Gastroesophageal sphincter (tissue), 4 donors: ENCODE measurements around the gene GTPBP10. TPM values are rescaled to one million over a fixed set of nuclear protein-coding genes. Genes with fewer than 3 reads are reported as not detected.
A peak's percentile ranks its signal among the peaks of the same experiment; 100 is the strongest.

Experiments used
- ATAC-seq: fragments of 150-250 bp; one replicate; pipeline ENCODE4 v1.9.1; 2016; ENCODE audit warnings: mild to moderate bottlenecking, moderate library complexity
- H3K27ac ChIP-seq, 4 donors: fragments of 200-600 bp; sonication (generic) in 3 of 4; 1 replicate in 3 of 4; 2 replicates in 1 of 4; pipeline ENCODE4 v1.5.1; 2016 to 2019
- H3K27me3 ChIP-seq: fragments of 200-600 bp; sonication (generic); one replicate; pipeline ENCODE4 v1.5.1; 2019
- H3K36me3 ChIP-seq, 2 donors: fragments of 200-600 bp; sonication (generic); one replicate each; pipeline ENCODE4 v1.5.1; 2019; ENCODE audit warnings: control low read depth in 1 of 2
- H3K4me1 ChIP-seq, 3 donors: fragments of 200-600 bp; sonication (generic); 1 replicate in 2 of 3; 2 replicates in 1 of 3; pipeline ENCODE4 v1.5.1; 2016 to 2019; ENCODE audit warnings: control low read depth in 2 of 3
- H3K4me3 ChIP-seq, 2 donors: fragments of 200-600 bp; sonication (generic); one replicate each; pipeline ENCODE4 v1.5.1; 2019; ENCODE audit warnings: mild to moderate bottlenecking in 1 of 2, moderate library complexity in 1 of 2
- H3K9me3 ChIP-seq, 3 donors: fragments of 200-600 bp; sonication (generic); one replicate each; pipeline ENCODE4 v1.5.1; 2017 to 2019; ENCODE audit warnings: control low read depth in 2 of 3
- CTCF ChIP-seq, 4 experiments: fragments of 200-600 bp in 2 of 4; fragments of 450-650 bp in 2 of 4; sonication (generic) in 1 of 4; IDR thresholded peaks; one replicate each; pipeline ENCODE4 v1.5.1; 2017 to 2019; ENCODE audit warnings: antibody characterized with exemption in 4 of 4, mild to moderate bottlenecking in 2 of 4, moderate library complexity in 2 of 4
- EP300 ChIP-seq: sonication (generic); formaldehyde crosslinking; IDR thresholded peaks from one replicate; pipeline ENCODE4 v1.6.1; 2017; ENCODE audit warnings: antibody characterized with exemption, mild to moderate bottlenecking
- POLR2A ChIP-seq, 2 donors: fragments of 450-650 bp; IDR thresholded peaks; one replicate each; pipeline ENCODE4 v1.6.1; 2017; ENCODE audit warnings: antibody characterized with exemption in 2 of 2, mild to moderate bottlenecking in 2 of 2, moderate library complexity in 1 of 2
- POLR2AphosphoS5 ChIP-seq: sonication (generic); formaldehyde crosslinking; IDR thresholded peaks from one replicate; pipeline ENCODE4 v1.6.1; 2017; ENCODE audit warnings: antibody characterized with exemption
- WGBS, 2 donors: methylation state at CpG; one replicate each; pipeline ENCODE4 v1.1.5; 2018; ENCODE audit warnings: low coverage in 1 of 2; 5-methylcytosine and 5-hydroxymethylcytosine counted together
- total RNA-seq, 4 donors: library from RNA; depleted of rRNA; stranded (reverse); fragments of >200 nt; gene quantifications; one replicate each; pipeline ENCODE4 v1.1.0, GENCODE V29; 2016

GTPBP10 gene
- total RNA-seq, 4 donors from 2014 or later: 8.9 to 35.5 (median 13.1) TPM

DNA sequence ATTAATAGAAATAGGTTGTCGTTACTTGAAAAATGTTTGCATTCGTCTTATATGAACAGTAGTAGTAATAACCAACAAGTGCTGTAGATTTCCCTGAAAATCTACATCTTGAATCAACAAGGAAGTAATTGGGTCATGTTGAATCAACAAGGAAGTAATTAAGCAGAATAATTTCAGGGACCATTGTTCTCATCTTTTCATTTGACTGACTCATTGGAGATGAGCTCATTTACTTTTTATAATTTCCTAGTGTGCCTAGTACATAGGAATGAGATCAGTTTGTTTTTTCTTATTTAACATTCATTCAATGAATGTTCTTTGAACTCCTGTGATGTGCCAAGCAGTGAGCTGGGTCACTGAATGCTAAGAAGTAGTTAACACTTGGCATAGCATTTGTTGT, 65.0 kb downstream of the GTPBP10 start:
- Histone ChIP-seq H3K27ac (no peak overlapping the region), H3K27me3 (no peaks in the 10 kb centered on the region), H3K36me3 (peaks cover 0 to 76% of the 10 kb centered on the region in 2 donors), H3K4me3 (no peak overlapping the region), H3K9me3 (no peaks in the 10 kb centered on the region), H3K4me1 (peaks cover 0 to 20% (median 4%) of the 10 kb centered on the region in 3 donors)
- 80 to 90% methylated on average over 2 of the region's 2 CpGs for WGBS, 2 donors
- ATAC-seq: no peak
- TF ChIP-seq POLR2AphosphoS5: no peak

DNA sequence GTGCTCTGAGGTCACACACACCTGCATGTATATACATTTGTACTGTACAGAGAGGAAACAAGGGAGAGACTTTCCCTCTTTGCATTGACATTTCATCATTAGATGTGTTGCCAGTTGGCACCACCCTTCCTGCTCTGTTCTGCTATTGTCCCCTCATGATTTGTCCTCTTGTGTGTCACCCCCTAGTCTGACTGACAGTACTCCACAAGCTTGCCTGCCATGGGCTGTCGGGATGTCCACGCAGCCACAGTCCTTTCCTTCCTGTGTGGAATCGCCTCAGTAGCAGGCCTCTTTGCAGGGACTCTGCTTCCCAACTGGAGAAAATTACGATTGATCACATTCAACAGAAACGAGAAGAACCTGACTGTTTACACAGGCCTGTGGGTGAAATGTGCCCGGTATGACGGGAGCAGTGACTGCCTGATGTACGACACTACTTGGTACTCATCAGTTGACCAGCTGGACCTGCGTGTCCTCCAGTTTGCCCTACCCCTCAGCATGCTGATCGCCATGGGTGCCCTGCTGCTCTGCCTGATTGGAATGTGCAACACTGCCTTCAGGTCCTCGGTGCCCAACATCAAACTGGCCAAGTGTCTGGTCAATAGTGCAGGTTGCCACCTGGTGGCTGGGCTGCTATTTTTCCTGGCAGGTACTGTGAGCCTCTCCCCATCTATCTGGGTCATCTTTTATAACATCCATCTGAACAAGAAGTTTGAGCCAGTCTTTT, 66.1 kb downstream of the GTPBP10 start:
- peaks cover 0 to 65% of the 10 kb centered on the region in 2 donors for H3K36me3 ChIP-seq
- no peaks in the 10 kb centered on the region for H3K27me3 ChIP-seq
- 82 to 84% methylated on average over 6 to 11 of the region's 11 CpGs for whole genome bisulfite sequencing, 2 donors
- H3K4me1 ChIP-seq: peaks cover 0 to 17% (median 4%) of the 10 kb centered on the region in 3 donors
- no peak overlapping the region for H3K4me3 ChIP-seq
- TF ChIP-seq POLR2A (IDR thresholded peaks at IDR 0.05): no peak
- no peak for TF ChIP-seq POLR2AphosphoS5
- no peak for TF ChIP-seq EP300
- no peak for TF ChIP-seq CTCF (IDR thresholded peaks at IDR 0.05)
- H3K27ac ChIP-seq: no peak overlapping the region
- no peaks in the 10 kb centered on the region for H3K9me3 ChIP-seq
- peak; percentile 25 for ATAC-seq

GRCh38 chr7:90413185-90413528, 66.6 kb downstream of the GTPBP10 start:
- no peaks in the 10 kb centered on the region for H3K27me3 ChIP-seq
- H3K36me3 ChIP-seq: peaks cover 0 to 60% of the 10 kb centered on the region in 2 donors
- H3K4me3 ChIP-seq: no peak overlapping the region
- TF ChIP-seq EP300 (no peak), POLR2A (IDR thresholded peaks at IDR 0.05) (no peak), POLR2AphosphoS5 (no peak), CTCF (IDR thresholded peaks at IDR 0.05) (no peak)
- H3K4me1 ChIP-seq: peaks cover 0 to 17% (median 4%) of the 10 kb centered on the region in 3 donors
- WGBS, 2 donors: 100% methylated on average over 2 of the region's 2 CpGs
- H3K27ac ChIP-seq: no peak overlapping the region
- ATAC-seq: no peak
- no peaks in the 10 kb centered on the region for H3K9me3 ChIP-seq

- no peak for ATAC-seq
- 50 to 71% methylated on average over 3 to 5 of the region's 6 CpGs for WGBS, 2 donors
- Histone ChIP-seq H3K36me3 (no peaks in the 10 kb centered on the region), H3K4me1 (no peaks in the 10 kb centered on the region), H3K9me3 (no peaks in the 10 kb centered on the region), H3K27ac (no peak overlapping the region), H3K4me3 (no peak overlapping the region), H3K27me3 (no peaks in the 10 kb centered on the region)
- no peak for TF ChIP-seq POLR2A (IDR thresholded peaks at IDR 0.05)
- TF ChIP-seq POLR2AphosphoS5: no peak
- no peak for TF ChIP-seq CTCF (IDR thresholded peaks at IDR 0.05)
- TF ChIP-seq EP300: no peak
Observed at GRCh38 chr7:90421651-90422050, 75.1 kb downstream of the GTPBP10 start.

- H3K4me3 ChIP-seq: no peak overlapping the region
- TF ChIP-seq POLR2AphosphoS5: no peak
- no peak for TF ChIP-seq POLR2A (IDR thresholded peaks at IDR 0.05)
- TF ChIP-seq EP300: no peak
- TF ChIP-seq CTCF (IDR thresholded peaks at IDR 0.05): no peak
- no peaks in the 10 kb centered on the region for H3K27me3 ChIP-seq
- no peak overlapping the region for H3K27ac ChIP-seq
- H3K36me3 ChIP-seq: no peaks in the 10 kb centered on the region
- ATAC-seq: no peak
- WGBS, 2 donors: 82 to 90% methylated on average over 3 of the region's 3 CpGs
- no peaks in the 10 kb centered on the region for H3K9me3 ChIP-seq
- H3K4me1 ChIP-seq: no peaks in the 10 kb centered on the region
Observed at GRCh38 chr7:90424720-90425119, 78.2 kb downstream of the GTPBP10 start.
